ENCODE measurements around the gene PCCA. TPM values are rescaled to one million over a fixed set of nuclear protein-coding genes. Genes with fewer than 3 reads are reported as not detected.

The PCCA gene
- polyA plus RNA-seq, 1 experiment = 22.6 TPM

DNA sequence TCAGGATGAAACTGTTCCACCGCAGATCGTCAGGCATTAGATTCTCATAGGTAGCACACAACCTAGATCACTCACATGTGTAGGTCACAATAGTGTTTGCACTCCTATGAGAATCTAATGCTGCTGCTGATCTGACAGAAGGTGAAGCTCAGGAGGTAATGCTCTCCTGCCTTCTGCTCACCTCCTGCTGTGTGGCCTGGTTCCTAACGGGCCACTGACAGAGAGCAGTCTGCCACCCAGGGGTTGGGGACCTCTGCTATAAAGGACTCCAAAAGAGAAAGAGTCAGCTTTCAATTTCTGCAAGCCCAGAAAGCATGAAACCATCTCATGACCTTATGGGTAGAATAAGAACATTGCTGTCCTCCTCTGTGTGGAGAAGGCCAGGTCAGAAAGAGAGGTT, 43.5 kb upstream of the PCCA start:
- ChIA-PET CTCF (no interaction called here), POLR2A (no interaction called here)
- H3K27me3 ChIP-seq (ENCODE audit: control insufficient read depth, insufficient read depth, low read length) = no peaks in the 10 kb centered on the region
- H3K9me3 ChIP-seq (ENCODE audit: control insufficient read depth, insufficient read depth, low read length) = no peaks in the 10 kb centered on the region
- H3K4me3 ChIP-seq (ENCODE audit: low read depth, low read length) = no peak overlapping the region
- no peak for DNase-seq (ENCODE audit: low read depth, low spot score)
- no peak overlapping the region for H3K27ac ChIP-seq (ENCODE audit: low read depth, low read length)
- TF ChIP-seq, protein P1, sequence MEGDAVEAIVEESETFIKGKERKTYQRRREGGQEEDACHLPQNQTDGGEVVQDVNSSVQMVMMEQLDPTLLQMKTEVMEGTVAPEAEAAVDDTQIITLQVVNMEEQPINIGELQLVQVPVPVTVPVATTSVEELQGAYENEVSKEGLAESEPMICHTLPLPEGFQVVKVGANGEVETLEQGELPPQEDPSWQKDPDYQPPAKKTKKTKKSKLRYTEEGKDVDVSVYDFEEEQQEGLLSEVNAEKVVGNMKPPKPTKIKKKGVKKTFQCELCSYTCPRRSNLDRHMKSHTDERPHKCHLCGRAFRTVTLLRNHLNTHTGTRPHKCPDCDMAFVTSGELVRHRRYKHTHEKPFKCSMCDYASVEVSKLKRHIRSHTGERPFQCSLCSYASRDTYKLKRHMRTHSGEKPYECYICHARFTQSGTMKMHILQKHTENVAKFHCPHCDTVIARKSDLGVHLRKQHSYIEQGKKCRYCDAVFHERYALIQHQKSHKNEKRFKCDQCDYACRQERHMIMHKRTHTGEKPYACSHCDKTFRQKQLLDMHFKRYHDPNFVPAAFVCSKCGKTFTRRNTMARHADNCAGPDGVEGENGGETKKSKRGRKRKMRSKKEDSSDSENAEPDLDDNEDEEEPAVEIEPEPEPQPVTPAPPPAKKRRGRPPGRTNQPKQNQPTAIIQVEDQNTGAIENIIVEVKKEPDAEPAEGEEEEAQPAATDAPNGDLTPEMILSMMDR (IDR thresholded peaks at IDR 0.05; ENCODE audit: low read depth, low read length) = no peak

- H3K27me3 ChIP-seq (ENCODE audit: control insufficient read depth, insufficient read depth, low read length) = no peaks in the 10 kb centered on the region
- no peak for DNase-seq (ENCODE audit: low read depth, low spot score)
- TF ChIP-seq, protein P1 (IDR thresholded peaks at IDR 0.05; ENCODE audit: low read depth, low read length) = no peak
- H3K4me3 ChIP-seq (ENCODE audit: low read depth, low read length) = no peak overlapping the region
- ChIA-PET CTCF (interaction anchor here (0.9 kb wide), 1 partner anchor 135 kb away, joined by 3 read pairs; no protein-coding TSS in a partner anchor), POLR2A (no interaction called here)
- no peaks in the 10 kb centered on the region for H3K9me3 ChIP-seq (ENCODE audit: control insufficient read depth, insufficient read depth, low read length)
- no peak overlapping the region for H3K27ac ChIP-seq (ENCODE audit: low read depth, low read length)
Measured at GRCh38 chr13:100051070-100051469, 37.8 kb upstream of the PCCA start.

DNA sequence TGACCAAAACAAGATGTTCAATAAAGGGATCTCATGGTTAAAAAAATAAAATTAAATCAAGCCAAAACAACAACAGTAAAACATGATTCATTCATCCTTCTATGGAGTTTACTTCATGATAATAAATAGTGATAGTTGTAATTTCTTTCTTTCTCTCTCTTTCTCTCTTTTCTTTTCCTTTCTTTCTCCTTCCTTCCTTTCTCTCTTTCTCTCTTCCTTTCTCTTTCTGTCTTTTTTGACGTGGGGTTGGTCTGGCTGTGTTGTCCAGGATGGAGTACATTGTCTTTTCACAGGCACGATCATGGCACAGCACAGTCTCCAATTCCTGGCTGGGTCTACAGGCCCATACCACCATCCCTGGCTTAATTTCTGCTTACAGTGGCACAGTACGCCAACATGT, 29.1 kb upstream of the PCCA start:
- ChIA-PET POLR2A (no interaction called here), CTCF (no interaction called here)
- H3K27me3 ChIP-seq (ENCODE audit: control insufficient read depth, insufficient read depth, low read length) = no peaks in the 10 kb centered on the region
- H3K27ac ChIP-seq (ENCODE audit: low read depth, low read length) = no peak overlapping the region
- no peak overlapping the region for H3K4me3 ChIP-seq (ENCODE audit: low read depth, low read length)
- H3K9me3 ChIP-seq (ENCODE audit: control insufficient read depth, insufficient read depth, low read length) = no peaks in the 10 kb centered on the region; the same call in 1 of the 2 replicates
- TF ChIP-seq, protein P1 (IDR thresholded peaks at IDR 0.05; ENCODE audit: low read depth, low read length) = no peak
- no peak for DNase-seq (ENCODE audit: low read depth, low spot score)

GRCh38 chr13:100063333-100063732, 25.6 kb upstream of the PCCA start:
- DNase-seq (ENCODE audit: low read depth, low spot score) = peak; percentile 26

GRCh38 chr13:100063906-100064305, 25.0 kb upstream of the PCCA start:
- ChIA-PET CTCF (interaction anchor here (0.5 kb wide), 1 partner anchor 171 kb away, joined by 3 read pairs; no protein-coding TSS in a partner anchor), POLR2A (no interaction called here)
- DNase-seq (ENCODE audit: low read depth, low spot score) = no peak
- H3K27me3 ChIP-seq (ENCODE audit: control insufficient read depth, insufficient read depth, low read length) = no peaks in the 10 kb centered on the region
- H3K27ac ChIP-seq (ENCODE audit: low read depth, low read length) = no peak overlapping the region
- TF ChIP-seq, protein P1 (IDR thresholded peaks at IDR 0.05; ENCODE audit: low read depth, low read length) = no peak
- H3K9me3 ChIP-seq (ENCODE audit: control insufficient read depth, insufficient read depth, low read length) = no peaks in the 10 kb centered on the region; the same call in 1 of the 2 replicates
- H3K4me3 ChIP-seq (ENCODE audit: low read depth, low read length) = no peak overlapping the region

More at GRCh38 chr13:100063333-100063732, 25.6 kb upstream of the PCCA start:
- Histone ChIP-seq H3K4me3 (ENCODE audit: low read depth, low read length) (no peak overlapping the region), H3K9me3 (ENCODE audit: control insufficient read depth, insufficient read depth, low read length) (no peaks in the 10 kb centered on the region; the same call in 1 of the 2 replicates), H3K27ac (ENCODE audit: low read depth, low read length) (no peak overlapping the region), H3K27me3 (ENCODE audit: control insufficient read depth, insufficient read depth, low read length) (no peaks in the 10 kb centered on the region)
- TF ChIP-seq, protein P1 (IDR thresholded peaks at IDR 0.05; ENCODE audit: low read depth, low read length) = no peak
- ChIA-PET POLR2A (no interaction called here), CTCF (no interaction called here)

Measured in AG04450 (cell line).